ENCODE results near the gene BMP6.

BMP6 gene

DNA sequence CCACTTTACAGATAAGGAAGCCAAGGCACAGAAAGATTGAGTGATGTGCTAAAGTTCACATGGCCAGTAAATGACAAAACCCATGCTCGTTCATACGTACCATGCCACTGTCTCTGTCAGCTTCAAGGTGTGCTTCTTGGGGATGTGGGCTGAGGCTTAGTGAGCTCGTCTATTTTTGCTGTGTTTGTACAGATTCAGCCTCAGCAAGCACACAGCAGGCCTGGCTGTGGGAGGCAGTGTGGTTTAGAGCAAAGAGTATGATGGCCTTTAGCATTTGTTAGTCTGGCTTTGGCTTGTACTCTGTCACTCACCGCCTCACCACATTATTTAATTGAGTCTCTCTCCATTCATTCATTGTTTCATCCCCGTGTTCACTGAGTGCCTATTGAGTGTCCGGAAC, 55.3 kb downstream of the BMP6 start:
- H3K36me3 ChIP-seq (ENCODE audit: control insufficient read depth, insufficient read depth, low read length): no peaks in the 10 kb centered on the region
- H3K9me3 ChIP-seq (ENCODE audit: control insufficient read depth, insufficient read depth, low read length): no peaks in the 10 kb centered on the region
- no peaks in the 10 kb centered on the region for H3K4me1 ChIP-seq (ENCODE audit: control insufficient read depth, insufficient read depth, low read length)
- H3K9ac ChIP-seq (ENCODE audit: low read depth, low read length): no peak overlapping the region
- H3K4me3 ChIP-seq (ENCODE audit: low read depth, low read length): no peak overlapping the region
- H3K27me3 ChIP-seq (ENCODE audit: control insufficient read depth, insufficient read depth, low read length): no peaks in the 10 kb centered on the region

DNA sequence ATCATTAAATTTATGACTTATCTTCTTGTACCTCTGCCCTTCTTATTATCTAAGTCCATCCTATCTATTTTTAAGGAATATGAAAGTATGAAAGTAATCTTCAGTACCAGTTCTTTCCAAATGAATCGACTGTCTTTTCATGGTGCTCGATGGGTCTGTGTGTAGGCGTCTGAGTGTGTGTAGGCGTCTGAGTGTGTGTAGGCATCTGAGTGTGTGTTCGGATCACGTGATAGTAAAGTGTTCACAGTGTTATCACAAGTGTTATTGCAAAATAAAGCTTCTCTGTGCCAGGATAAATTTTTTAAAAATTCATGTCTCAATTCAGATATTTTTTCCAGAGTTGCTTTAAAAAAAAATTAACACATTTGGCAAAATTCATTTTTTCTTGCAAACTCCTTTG, 58.3 kb downstream of the BMP6 start:
- no peaks in the 10 kb centered on the region for H3K27me3 ChIP-seq (ENCODE audit: control insufficient read depth, insufficient read depth, low read length)
- H3K4me1 ChIP-seq (ENCODE audit: control insufficient read depth, insufficient read depth, low read length): no peaks in the 10 kb centered on the region
- no peak overlapping the region for H3K4me3 ChIP-seq (ENCODE audit: low read depth, low read length)

GRCh38 chr6:7784706-7785105, 58.8 kb downstream of the BMP6 start:
- H3K9me3 ChIP-seq (ENCODE audit: control insufficient read depth, insufficient read depth, low read length): no peaks in the 10 kb centered on the region

More for the DNA sequence above, 58.3 kb downstream of the BMP6 start:
- Histone ChIP-seq H3K36me3 (ENCODE audit: control insufficient read depth, insufficient read depth, low read length) (no peaks in the 10 kb centered on the region), H3K9ac (ENCODE audit: low read depth, low read length) (no peak overlapping the region), H3K9me3 (ENCODE audit: control insufficient read depth, insufficient read depth, low read length) (no peaks in the 10 kb centered on the region)

DNA sequence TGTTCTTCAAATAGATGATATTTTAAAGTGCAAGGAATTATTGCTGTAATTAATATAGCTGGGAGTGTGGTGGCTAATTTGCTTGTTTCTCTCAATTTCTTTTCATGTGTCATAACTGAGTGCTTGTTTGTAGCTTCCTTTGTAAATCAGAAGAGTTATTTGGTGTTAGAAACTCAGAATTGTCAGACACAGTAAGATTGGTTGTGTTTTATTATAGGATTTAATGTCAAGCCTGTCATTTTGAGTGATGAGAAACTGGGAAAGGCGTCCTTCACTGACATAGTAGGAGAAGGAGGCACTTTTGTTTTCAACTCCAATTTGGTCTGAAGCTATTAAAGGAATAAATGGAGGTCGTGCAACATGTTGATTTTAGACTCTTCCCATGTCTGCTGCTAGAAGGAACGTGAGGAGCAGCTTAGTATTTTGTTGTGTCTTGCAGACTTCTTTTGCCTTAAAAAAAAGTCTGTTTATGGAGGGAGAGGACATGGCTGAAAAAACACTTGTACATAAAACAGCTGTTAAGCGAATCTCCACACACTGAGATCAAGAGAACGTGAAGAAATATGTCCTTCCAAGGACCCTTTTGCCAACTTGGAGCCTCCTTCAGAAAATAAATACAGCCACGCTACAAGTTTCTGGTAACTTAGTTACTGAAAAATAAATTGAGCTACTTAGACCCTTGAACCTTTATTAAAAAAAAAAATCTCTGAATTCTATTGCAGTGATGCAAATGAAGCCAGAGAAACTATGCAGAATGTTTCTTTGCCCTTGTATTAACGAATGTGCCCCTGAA, 59.5 kb downstream of the BMP6 start:
- no peaks in the 10 kb centered on the region for H3K27me3 ChIP-seq (ENCODE audit: control insufficient read depth, insufficient read depth, low read length)
- H3K4me1 ChIP-seq (ENCODE audit: control insufficient read depth, insufficient read depth, low read length): no peaks in the 10 kb centered on the region
- H3K9me3 ChIP-seq (ENCODE audit: control insufficient read depth, insufficient read depth, low read length): no peaks in the 10 kb centered on the region
- H3K36me3 ChIP-seq (ENCODE audit: control insufficient read depth, insufficient read depth, low read length): no peaks in the 10 kb centered on the region
- H3K4me3 ChIP-seq (ENCODE audit: low read depth, low read length): no peak overlapping the region
- no peak overlapping the region for H3K9ac ChIP-seq (ENCODE audit: low read depth, low read length)

More at GRCh38 chr6:7784706-7785105, 58.8 kb downstream of the BMP6 start:
- H3K4me1 ChIP-seq (ENCODE audit: control insufficient read depth, insufficient read depth, low read length): no peaks in the 10 kb centered on the region
- no peak overlapping the region for H3K4me3 ChIP-seq (ENCODE audit: low read depth, low read length)
- H3K27me3 ChIP-seq (ENCODE audit: control insufficient read depth, insufficient read depth, low read length): no peaks in the 10 kb centered on the region
- no peaks in the 10 kb centered on the region for H3K36me3 ChIP-seq (ENCODE audit: control insufficient read depth, insufficient read depth, low read length)
- H3K9ac ChIP-seq (ENCODE audit: low read depth, low read length): no peak overlapping the region

GRCh38 chr6:7786214-7786661, 60.3 kb downstream of the BMP6 start:
- Histone ChIP-seq H3K36me3 (ENCODE audit: control insufficient read depth, insufficient read depth, low read length) (no peaks in the 10 kb centered on the region), H3K9me3 (ENCODE audit: control insufficient read depth, insufficient read depth, low read length) (no peaks in the 10 kb centered on the region), H3K4me1 (ENCODE audit: control insufficient read depth, insufficient read depth, low read length) (no peaks in the 10 kb centered on the region), H3K4me3 (ENCODE audit: low read depth, low read length) (no peak overlapping the region), H3K9ac (ENCODE audit: low read depth, low read length) (no peak overlapping the region), H3K27me3 (ENCODE audit: control insufficient read depth, insufficient read depth, low read length) (no peaks in the 10 kb centered on the region)

- Histone ChIP-seq H3K4me1 (ENCODE audit: control insufficient read depth, insufficient read depth, low read length) (no peaks in the 10 kb centered on the region), H3K27me3 (ENCODE audit: control insufficient read depth, insufficient read depth, low read length) (no peaks in the 10 kb centered on the region), H3K4me3 (ENCODE audit: low read depth, low read length) (no peak overlapping the region), H3K36me3 (ENCODE audit: control insufficient read depth, insufficient read depth, low read length) (no peaks in the 10 kb centered on the region), H3K9ac (ENCODE audit: low read depth, low read length) (no peak overlapping the region), H3K9me3 (ENCODE audit: control insufficient read depth, insufficient read depth, low read length) (no peaks in the 10 kb centered on the region)
Measured at GRCh38 chr6:7787137-7787608, 61.3 kb downstream of the BMP6 start.

- no peak overlapping the region for H3K9ac ChIP-seq (ENCODE audit: low read depth, low read length)
- no peak overlapping the region for H3K4me3 ChIP-seq (ENCODE audit: low read depth, low read length)
- no peaks in the 10 kb centered on the region for H3K36me3 ChIP-seq (ENCODE audit: control insufficient read depth, insufficient read depth, low read length)
- no peaks in the 10 kb centered on the region for H3K9me3 ChIP-seq (ENCODE audit: control insufficient read depth, insufficient read depth, low read length)
- H3K4me1 ChIP-seq (ENCODE audit: control insufficient read depth, insufficient read depth, low read length): no peaks in the 10 kb centered on the region
- no peaks in the 10 kb centered on the region for H3K27me3 ChIP-seq (ENCODE audit: control insufficient read depth, insufficient read depth, low read length)
Measured at GRCh38 chr6:7787731-7788130, 61.8 kb downstream of the BMP6 start.

- H3K36me3 ChIP-seq (ENCODE audit: control insufficient read depth, insufficient read depth, low read length): no peaks in the 10 kb centered on the region
- no peak overlapping the region for H3K4me3 ChIP-seq (ENCODE audit: low read depth, low read length)
- no peaks in the 10 kb centered on the region for H3K27me3 ChIP-seq (ENCODE audit: control insufficient read depth, insufficient read depth, low read length)
- H3K9me3 ChIP-seq (ENCODE audit: control insufficient read depth, insufficient read depth, low read length): no peaks in the 10 kb centered on the region
- H3K9ac ChIP-seq (ENCODE audit: low read depth, low read length): no peak overlapping the region
- no peaks in the 10 kb centered on the region for H3K4me1 ChIP-seq (ENCODE audit: control insufficient read depth, insufficient read depth, low read length)
Measured at GRCh38 chr6:7794509-7794908, 68.6 kb downstream of the BMP6 start.

DNA sequence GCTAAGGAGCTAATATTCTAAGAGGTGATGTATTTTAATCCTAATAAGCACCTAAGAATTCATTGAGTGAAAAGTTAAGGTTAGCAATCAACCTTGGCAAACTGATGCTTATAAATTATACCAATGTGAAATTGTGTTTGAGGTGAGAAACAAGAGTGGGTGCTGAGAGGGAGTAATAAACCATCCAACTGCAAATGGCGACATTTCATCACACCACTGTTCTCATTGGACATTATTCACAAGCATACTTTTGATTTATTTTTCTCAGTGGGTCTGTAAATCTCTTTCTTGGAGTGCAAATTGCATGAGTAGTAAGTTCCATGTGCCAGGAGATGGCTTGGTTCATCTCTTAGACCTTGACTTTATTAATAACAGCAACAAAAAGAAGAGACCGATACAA, 71.5 kb downstream of the BMP6 start:
- Histone ChIP-seq H3K4me1 (ENCODE audit: control insufficient read depth, insufficient read depth, low read length) (no peaks in the 10 kb centered on the region), H3K36me3 (ENCODE audit: control insufficient read depth, insufficient read depth, low read length) (no peaks in the 10 kb centered on the region), H3K9me3 (ENCODE audit: control insufficient read depth, insufficient read depth, low read length) (no peaks in the 10 kb centered on the region), H3K9ac (ENCODE audit: low read depth, low read length) (no peak overlapping the region), H3K4me3 (ENCODE audit: low read depth, low read length) (no peak overlapping the region), H3K27me3 (ENCODE audit: control insufficient read depth, insufficient read depth, low read length) (no peaks in the 10 kb centered on the region)

DNA sequence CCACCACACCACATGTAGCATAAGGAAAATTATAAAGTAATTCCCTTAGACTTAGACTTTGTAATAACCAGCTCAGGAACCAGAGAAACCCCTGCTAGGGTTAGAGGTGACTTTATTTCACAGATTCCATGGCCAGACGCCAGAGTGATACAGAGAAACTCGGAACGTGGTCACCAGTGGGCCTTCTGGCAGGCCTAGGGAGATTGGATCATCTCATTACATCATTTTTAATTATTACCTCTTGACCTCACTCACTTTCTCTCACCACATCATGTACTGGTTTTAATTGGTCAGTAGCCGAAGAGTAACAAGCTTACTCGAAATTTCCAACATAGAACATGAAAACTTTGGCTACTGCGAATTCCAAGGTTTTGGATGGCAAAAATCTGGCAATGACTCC, 72.9 kb downstream of the BMP6 start:
- Histone ChIP-seq H3K9me3 (ENCODE audit: control insufficient read depth, insufficient read depth, low read length) (no peaks in the 10 kb centered on the region), H3K36me3 (ENCODE audit: control insufficient read depth, insufficient read depth, low read length) (no peaks in the 10 kb centered on the region)

GRCh38 chr6:7802662-7803061, 76.8 kb downstream of the BMP6 start:
- H3K36me3 ChIP-seq (ENCODE audit: control insufficient read depth, insufficient read depth, low read length): no peaks in the 10 kb centered on the region
- H3K9ac ChIP-seq (ENCODE audit: low read depth, low read length): no peak overlapping the region
- no peaks in the 10 kb centered on the region for H3K27me3 ChIP-seq (ENCODE audit: control insufficient read depth, insufficient read depth, low read length)
- no peaks in the 10 kb centered on the region for H3K4me1 ChIP-seq (ENCODE audit: control insufficient read depth, insufficient read depth, low read length)
- no peaks in the 10 kb centered on the region for H3K9me3 ChIP-seq (ENCODE audit: control insufficient read depth, insufficient read depth, low read length)
- no peak overlapping the region for H3K4me3 ChIP-seq (ENCODE audit: low read depth, low read length)

More for the DNA sequence above, 72.9 kb downstream of the BMP6 start:
- Histone ChIP-seq H3K4me3 (ENCODE audit: low read depth, low read length) (no peak overlapping the region), H3K27me3 (ENCODE audit: control insufficient read depth, insufficient read depth, low read length) (no peaks in the 10 kb centered on the region), H3K4me1 (ENCODE audit: control insufficient read depth, insufficient read depth, low read length) (no peaks in the 10 kb centered on the region), H3K9ac (ENCODE audit: low read depth, low read length) (no peak overlapping the region)

- Histone ChIP-seq H3K4me1 (ENCODE audit: control insufficient read depth, insufficient read depth, low read length) (no peaks in the 10 kb centered on the region), H3K9ac (ENCODE audit: low read depth, low read length) (no peak overlapping the region), H3K9me3 (ENCODE audit: control insufficient read depth, insufficient read depth, low read length) (no peaks in the 10 kb centered on the region), H3K4me3 (ENCODE audit: low read depth, low read length) (no peak overlapping the region), H3K36me3 (ENCODE audit: control insufficient read depth, insufficient read depth, low read length) (no peaks in the 10 kb centered on the region), H3K27me3 (ENCODE audit: control insufficient read depth, insufficient read depth, low read length) (no peaks in the 10 kb centered on the region)
Measured at GRCh38 chr6:7803214-7803613, 77.3 kb downstream of the BMP6 start.

Data from iPS-15b (cell line).